ENCODE measurements around the gene AMOTL1.

AMOTL1 gene

GRCh38 chr11:94767701-94768601 is at the start of gene AMOTL1:
AMOTL1 (plus strand) TSS chr11:94768356; CDS start chr11:94768512, 156 bp downstream.
- DNase-seq (ENCODE audit: insufficient read length, low spot score) = peak; percentile 45
- no peak for FAIRE-seq
- peak; percentile 26 for TF ChIP-seq CTCF (IDR thresholded peaks at IDR 0.05; ENCODE audit: insufficient read depth, missing control alignments)

- TF ChIP-seq CTCF (IDR thresholded peaks at IDR 0.05; ENCODE audit: insufficient read depth, missing control alignments) = no peak
- FAIRE-seq = no peak
- DNase-seq (ENCODE audit: insufficient read length, low spot score) = no peak
Measured at GRCh38 chr11:94719876-94720275, 48.3 kb upstream of the AMOTL1 start.

- DNase-seq (ENCODE audit: insufficient read length, low spot score) (no peak), FAIRE-seq (no peak)
- no peak for TF ChIP-seq CTCF (IDR thresholded peaks at IDR 0.05; ENCODE audit: insufficient read depth, missing control alignments)
Measured at GRCh38 chr11:94721565-94722292, 46.4 kb upstream of the AMOTL1 start.

DNA sequence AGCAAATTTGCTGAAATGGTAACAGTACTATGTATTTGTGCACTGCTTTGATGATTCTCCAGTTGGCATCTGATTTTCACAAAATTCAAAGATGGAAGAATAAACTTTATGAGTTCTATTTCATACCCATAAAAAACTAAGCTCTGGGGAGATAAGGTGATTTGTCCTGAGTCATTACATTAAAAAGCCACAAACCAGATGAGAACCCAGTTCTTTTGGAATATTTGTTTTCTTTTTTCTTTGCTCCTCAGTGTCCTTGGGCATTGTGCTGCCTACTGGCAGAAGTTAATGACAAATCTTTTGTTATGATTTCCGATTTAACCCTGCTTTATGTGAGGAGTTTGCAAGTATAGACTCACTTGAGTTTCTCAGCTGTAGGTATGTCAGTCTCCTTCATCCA is 45.4 kb upstream of the AMOTL1 start:
- FAIRE-seq (no peak), DNase-seq (ENCODE audit: insufficient read length, low spot score) (no peak)
- TF ChIP-seq CTCF (IDR thresholded peaks at IDR 0.05; ENCODE audit: insufficient read depth, missing control alignments) = no peak

DNA sequence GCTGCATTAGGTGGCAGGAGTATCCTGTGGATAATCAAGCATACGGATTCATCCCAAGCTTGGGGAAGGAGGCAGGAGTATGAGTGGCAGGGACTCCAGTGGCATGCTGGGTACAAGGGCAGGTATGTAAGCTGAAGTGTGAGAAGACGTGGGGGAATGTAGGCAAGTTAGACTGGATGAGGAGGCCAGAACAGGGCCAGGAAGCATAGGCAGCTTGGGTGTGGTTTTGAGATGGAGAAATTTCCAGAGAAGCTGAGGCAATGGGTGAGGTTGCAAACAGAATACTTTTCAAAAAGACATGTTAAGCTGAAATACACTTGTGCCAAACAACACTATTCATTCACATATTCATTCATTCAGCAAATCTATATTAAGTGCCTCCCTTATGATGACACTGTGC is 43.1 kb upstream of the AMOTL1 start:
- no peak for TF ChIP-seq CTCF (IDR thresholded peaks at IDR 0.05; ENCODE audit: insufficient read depth, missing control alignments)
- DNase-seq (ENCODE audit: insufficient read length, low spot score) (no peak), FAIRE-seq (no peak)

DNA sequence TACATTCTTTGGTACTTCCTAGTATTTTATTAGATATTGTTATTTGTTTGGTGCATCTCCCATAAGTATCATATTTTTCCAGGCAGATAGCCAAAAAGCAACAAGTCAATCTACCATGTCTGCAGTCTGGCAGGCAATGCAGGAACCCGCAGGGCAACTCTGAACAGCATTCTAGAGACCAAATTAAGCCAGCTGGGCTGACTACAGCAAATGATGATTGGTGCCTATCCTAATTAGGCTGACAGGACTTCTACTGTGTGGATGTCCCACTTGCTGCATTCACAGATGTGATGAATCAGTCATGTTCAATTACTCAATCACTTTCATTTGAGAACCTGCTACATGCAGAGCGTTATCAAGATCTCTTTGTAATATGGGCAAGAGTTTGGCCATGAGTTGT is 40.3 kb upstream of the AMOTL1 start:
- DNase-seq (ENCODE audit: insufficient read length, low spot score) (no peak), FAIRE-seq (no peak)
- no peak for TF ChIP-seq CTCF (IDR thresholded peaks at IDR 0.05; ENCODE audit: insufficient read depth, missing control alignments)
